HepG2 (cell line): Measurements from ENCODE around the gene SNX30. TPM values are rescaled to one million over a fixed set of nuclear protein-coding genes. Genes with fewer than 3 reads are reported as not detected.

Experiments used
- ATAC-seq: fragments of 200-7000 bp; cut with Tn5 transposase; 3 replicates; pipeline ENCODE4 v1.9.1; 2020; ENCODE audit warnings: mild to moderate bottlenecking, moderate library complexity
- BruUV-seq: library from RNA; stranded (reverse); fragments of 400-500 nt; replicated peaks from 2 replicates; lab custom pipeline; 2021; lab: Mats Ljungman, UMichigan
- CTCF ChIA-PET: fragments of 300-600 bp; formaldehyde crosslinking; extraction: SDS; loops from one replicate; lab custom pipeline; 2021; ENCODE audit warnings: low total read pairs, inconsistent platforms, low intra/inter-chr PET ratio; lab: Yijun Ruan, JAX
- POLR2A ChIA-PET: fragments of 350-600 bp; sonication (Branson Sonifier 250); formaldehyde crosslinking; loops from one replicate; lab custom pipeline; 2020; ENCODE audit warnings: antibody characterized with exemption, inconsistent platforms; lab: Yijun Ruan, JAX
- DNase-seq: peaks from one replicate; pipeline ENCODE4 v3.0.0-alpha.2; 2015; ENCODE audit warnings: low spot score
- FAIRE-seq: peaks from 3 replicates; lab custom pipeline; 2011; peaks lifted over from hg19 to GRCh38; lab: Jason Lieb, UNC
- H2AFZ ChIP-seq: one replicate; pipeline ENCODE4 v1.6.1; 2011; ENCODE audit warnings: low read length, inconsistent platforms
- H3K27ac ChIP-seq: fragments of 300-600 bp; 3 replicates; pipeline ENCODE4 v1.8.0; 2011; ENCODE audit warnings: mixed run types, mild to moderate bottlenecking, mixed read lengths, low read length, inconsistent platforms; ENCODE audit not compliant: insufficient read depth; ENCODE audit errors: extremely low read length
- H3K27me3 ChIP-seq, 2 experiments: fragments of 200-600 bp in 1 of 2; 2 replicates in 1 of 2; 3 replicates in 1 of 2; pipeline versions ENCODE4 v1.6.0 to v1.8.0; 2011; ENCODE audit warnings: low read length in 2 of 2, mild to moderate bottlenecking in 2 of 2, moderate library complexity in 2 of 2, inconsistent platforms in 1 of 2; ENCODE audit not compliant: insufficient read depth in 2 of 2, control insufficient read depth in 1 of 2
- H3K36me3 ChIP-seq, 2 experiments: fragments of 200-600 bp in 1 of 2; replicated peaks in 1 of 2; 2 replicates in 1 of 2; 3 replicates in 1 of 2; pipeline versions ENCODE4 v1.5.1 to v1.8.0; 2011; ENCODE audit warnings: low read length in 2 of 2, inconsistent platforms in 1 of 2; ENCODE audit not compliant: insufficient read depth in 2 of 2, control insufficient read depth in 1 of 2
- H3K4me1 ChIP-seq: 2 replicates; pipeline ENCODE4 v1.5.1; 2012; ENCODE audit warnings: low read length, inconsistent platforms; ENCODE audit not compliant: insufficient read depth
- H3K4me2 ChIP-seq: 2 replicates; pipeline ENCODE4 v1.6.0; 2011; ENCODE audit warnings: low read depth, low read length, inconsistent platforms
- H3K4me3 ChIP-seq, 3 experiments: fragments of 200-600 bp in 1 of 3; sonication (generic), shearing (Covaris generic) in 1 of 3; replicated peaks in 1 of 3; 2 replicates each; pipeline ENCODE4 v1.5.1; 2011 to 2016; ENCODE audit warnings: low read length in 3 of 3, inconsistent platforms in 2 of 3, low read depth in 2 of 3, mild to moderate bottlenecking in 2 of 3, control low read depth in 1 of 3, mixed read lengths in 1 of 3; ENCODE audit not compliant: insufficient read depth in 1 of 3
- H3K79me2 ChIP-seq: one replicate; pipeline ENCODE4 v1.6.1; 2011; ENCODE audit warnings: low read length, inconsistent platforms; ENCODE audit not compliant: insufficient read depth
- H3K9ac ChIP-seq: 2 replicates; pipeline ENCODE4 v1.6.0; 2011; ENCODE audit warnings: mild to moderate bottlenecking, low read depth, low read length, inconsistent platforms; ENCODE audit not compliant: insufficient read depth
- H3K9me3 ChIP-seq: 2 replicates; pipeline ENCODE4 v1.5.1; 2012; ENCODE audit warnings: mild to moderate bottlenecking, low read length
- H4K20me1 ChIP-seq: 2 replicates; pipeline ENCODE4 v1.6.0; 2011; ENCODE audit warnings: inconsistent platforms, mild to moderate bottlenecking, low read length, moderate library complexity; ENCODE audit not compliant: insufficient read depth
- ATF5 ChIP-seq: sonication (generic); formaldehyde crosslinking; IDR thresholded peaks from 2 replicates; pipeline ENCODE4 v1.4.0; 2020; ENCODE audit warnings: mild to moderate bottlenecking, low read depth, missing genetic modification reagents
- CCAR2 ChIP-seq: fragments of 200-400 bp; formaldehyde crosslinking; optimal IDR thresholded peaks from 2 replicates; pipeline ENCODE3; 2018; ENCODE audit warnings: low read depth, mild to moderate bottlenecking, low read length, moderate library complexity
- IRF1 ChIP-seq: sonication (generic); formaldehyde crosslinking; IDR thresholded peaks from 2 replicates; pipeline ENCODE4 v1.4.0; 2020; ENCODE audit warnings: low read depth, mild to moderate bottlenecking, missing genetic modification reagents
- KDM6A ChIP-seq: IDR thresholded peaks from 2 replicates; pipeline ENCODE4 v1.6.1; 2016; ENCODE audit warnings: low read depth
- MAFG ChIP-seq: sonication (generic); formaldehyde crosslinking; IDR thresholded peaks from 2 replicates; pipeline ENCODE4 v1.5.1; 2020; ENCODE audit warnings: mild to moderate bottlenecking, missing genetic modification reagents
- MIER3 ChIP-seq: IDR thresholded peaks from 2 replicates; pipeline ENCODE4 v1.6.1; 2016; ENCODE audit warnings: missing compliant biosample characterization, borderline replicate concordance
- ZNF142 ChIP-seq: sonication (generic); formaldehyde crosslinking; IDR thresholded peaks from 2 replicates; pipeline ENCODE4 v1.4.0; 2020; ENCODE audit warnings: missing genetic modification reagents
- ZNF510 ChIP-seq: sonication (generic); formaldehyde crosslinking; IDR thresholded peaks from 2 replicates; pipeline ENCODE4 v1.4.0; 2020; ENCODE audit warnings: low read depth, mild to moderate bottlenecking, missing genetic modification reagents
- ZNF770 ChIP-seq: sonication (generic); formaldehyde crosslinking; IDR thresholded peaks from 2 replicates; pipeline ENCODE4 v1.5.0; 2020; ENCODE audit warnings: mild to moderate bottlenecking, missing genetic modification reagents
- WGBS: methylation state at CpG from one replicate; pipeline ENCODE4 v1.1.6; 2017; ENCODE audit warnings: low lambda C conversion rate; 5-methylcytosine and 5-hydroxymethylcytosine counted together
- in situ Hi-C: cut with HindIII; loops from 2 replicates; pipeline ENCODE4 v1.10.0; 2017; ENCODE audit warnings: low pct_unique_long_range_greater_than_20kb; ENCODE audit not compliant: extremely low pct_ligation_motif_present
- intact Hi-C: fragments of 100-400 bp; cut with micrococcal nuclease; formaldehyde crosslinking; loops from one replicate; pipeline ENCODE4 v1.10.0; 2022; ENCODE audit not compliant: unreplicated experiment
- polyA plus RNA-seq, 8 experiments: library from polyadenylated mRNA; depleted of rRNA in 3 of 8; stranded (reverse) in 7 of 8; unstranded in 1 of 8; fragments of >200 nt; fragmentation: Illumina TruSeq in 4 of 8; extraction: Trizol in 4 of 8; gene quantifications; 2 replicates each; pipeline versions ENCODE4 v1.2.1 to v1.2.3, GENCODE V29; 2011 to 2016; ENCODE audit warnings: low read depth in 4 of 8, missing spikeins in 1 of 8, mixed read lengths in 1 of 8; ENCODE audit not compliant: insufficient read depth in 1 of 8
- total RNA-seq, 5 experiments: library from RNA; depleted of rRNA; stranded (reverse); fragments of >200 nt; fragmentation: Illumina TruSeq; extraction: Trizol; gene quantifications; 2 replicates each; pipeline ENCODE4 v1.2.3, GENCODE V29; 2016; ENCODE audit warnings: low read depth in 1 of 5

SNX30 gene
- total and polyA plus RNA-seq, 2 of the 13 experiments (the other 11 are each of a cell fraction or from before 2014, with no cell fraction given): 4.4 to 12.4 TPM

- H3K27me3 ChIP-seq: no peaks in the 10 kb centered on the region
- H3K9ac ChIP-seq: no peak overlapping the region
- BruUV-seq: no TSS peak
- no peak for FAIRE-seq
- peaks cover 13% of the 10 kb centered on the region for H3K4me1 ChIP-seq
- H3K36me3 ChIP-seq: no peaks in the 10 kb centered on the region
- POLR2A ChIA-PET: no interaction called here
- intact Hi-C loops: no loop called here
- in situ Hi-C loops: no loop called here
- H3K79me2 ChIP-seq: no peaks in the 10 kb centered on the region
- H3K27ac ChIP-seq: no peak overlapping the region
- no peak overlapping the region for H2AFZ ChIP-seq
- no peak overlapping the region for H3K4me3 ChIP-seq
- no peaks in the 10 kb centered on the region for H3K9me3 ChIP-seq
- H4K20me1 ChIP-seq: no peaks in the 10 kb centered on the region
- no peak overlapping the region for H3K4me2 ChIP-seq
- CTCF ChIA-PET: no interaction called here
- 93% methylated on average over 4 of the region's 4 CpGs for WGBS
- ATAC-seq: no peak
- DNase-seq: no peak
- no peak for TF ChIP-seq ZNF770 (CRISPR knock-in tag)
- TF ChIP-seq MIER3: no peak
- TF ChIP-seq KDM6A (CRISPR knock-in tag): no peak
- TF ChIP-seq CCAR2: no peak
- no peak for TF ChIP-seq ZNF510 (CRISPR knock-in tag)
- TF ChIP-seq ZNF142 (CRISPR knock-in tag): no peak
- TF ChIP-seq ATF5 (CRISPR knock-in tag): no peak
- no peak for TF ChIP-seq IRF1 (CRISPR knock-in tag)
- TF ChIP-seq MAFG (CRISPR knock-in tag): no peak
Measured at GRCh38 chr9:112726428-112726827, 24.1 kb upstream of the SNX30 start.
